T47D (cell line): ENCODE measurements around the gene THTPA.

Source experiments
- DNase-seq, 2 experiments: peaks; one replicate each; pipeline versions ENCODE4 v3.0.0 to v3.0.0-alpha.2; 2011 to 2012; ENCODE audit warnings: low read depth in 1 of 2, low spot score in 1 of 2
- JUND ChIP-seq: IDR thresholded peaks from 2 replicates; pipeline ENCODE4 v1.6.1; 2012; ENCODE audit warnings: low read depth
- in situ Hi-C: cut with HindIII; loops from 2 replicates; pipeline ENCODE4 v1.10.0; 2016; ENCODE audit warnings: low sequenced_read_pairs, low pct_unique_long_range_greater_than_20kb

The THTPA gene

DNA sequence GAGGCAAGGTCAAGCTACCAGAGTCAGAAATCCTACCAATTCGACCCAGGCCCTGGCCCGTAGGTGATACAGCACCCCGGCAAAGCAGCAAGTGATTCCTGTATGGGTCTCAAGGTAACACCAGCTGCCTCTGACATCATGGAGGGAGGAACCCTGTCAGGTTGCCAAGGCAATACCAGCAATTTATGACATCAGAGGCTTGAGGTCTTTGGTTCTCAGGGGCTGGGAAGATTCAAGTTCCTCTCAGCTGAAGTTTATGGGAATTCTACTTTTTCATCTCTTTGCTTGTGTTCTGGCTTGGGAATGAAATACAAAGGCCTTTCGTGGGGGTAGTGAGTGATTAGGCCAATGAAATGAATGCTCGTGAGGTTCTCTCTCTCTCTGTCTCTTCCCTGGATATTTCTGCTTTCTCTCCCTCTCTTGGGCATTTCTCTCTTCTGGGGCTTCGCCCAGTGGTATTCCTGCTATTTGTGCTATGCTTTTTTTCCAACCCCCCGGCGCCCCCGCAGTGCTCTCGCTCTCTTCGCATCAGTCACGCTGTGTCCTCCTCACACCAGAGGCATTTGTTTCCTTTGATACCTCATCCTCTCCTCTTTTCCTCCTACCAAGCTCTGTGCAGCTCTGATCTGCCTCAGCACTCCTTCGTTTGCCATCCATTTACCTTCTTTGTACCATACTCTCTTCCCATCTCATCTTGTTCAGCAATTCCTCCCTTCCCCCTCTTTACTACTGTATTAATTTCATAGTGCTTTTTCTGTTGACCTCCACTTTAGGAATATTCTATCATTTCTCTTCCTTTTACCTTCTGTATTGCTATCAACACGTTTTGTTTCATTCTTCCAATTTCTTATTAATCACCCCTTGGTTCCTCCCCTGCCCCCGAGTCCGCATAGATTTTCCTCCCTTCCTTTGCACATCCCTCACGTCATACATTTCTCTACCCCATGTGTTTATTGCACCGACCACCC is 7.4 kb upstream of the THTPA start:
- in situ Hi-C loops: no loop called here
- no peak for DNase-seq
- TF ChIP-seq JUND: no peak

DNA sequence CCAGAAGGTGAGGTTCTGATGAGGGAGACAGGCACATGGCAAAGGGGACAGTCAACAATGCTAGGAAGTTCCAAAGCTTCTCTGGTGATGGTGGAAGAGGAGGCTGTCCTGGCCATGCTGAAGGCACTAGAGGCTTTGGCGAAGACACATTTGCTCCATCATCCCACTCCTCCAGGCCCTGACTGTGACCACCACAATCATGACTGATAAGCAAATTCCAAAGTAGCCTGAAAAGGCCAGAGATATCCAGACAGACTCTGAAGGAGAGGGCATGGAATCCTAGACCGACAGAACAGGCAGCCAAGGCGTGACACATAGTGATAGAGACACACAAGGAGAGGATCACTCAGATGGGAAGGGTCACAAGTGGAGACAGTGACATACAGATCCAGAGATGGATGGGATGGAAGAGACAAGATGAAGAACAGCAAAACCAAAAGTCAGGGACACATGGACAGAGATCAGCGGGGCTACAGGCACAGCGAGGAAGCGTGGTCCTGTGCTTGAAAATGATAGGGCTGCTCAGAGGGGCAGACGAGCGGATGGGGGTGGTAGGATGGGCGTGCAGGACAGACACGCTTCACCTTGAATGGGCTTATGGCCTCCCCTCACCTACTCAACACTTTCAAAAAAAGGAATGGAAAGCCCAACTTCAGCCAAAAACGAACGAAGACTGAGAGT is 5.8 kb upstream of the THTPA start:
- in situ Hi-C loops: no loop called here
- no peak for TF ChIP-seq JUND
- DNase-seq: no peak

DNA sequence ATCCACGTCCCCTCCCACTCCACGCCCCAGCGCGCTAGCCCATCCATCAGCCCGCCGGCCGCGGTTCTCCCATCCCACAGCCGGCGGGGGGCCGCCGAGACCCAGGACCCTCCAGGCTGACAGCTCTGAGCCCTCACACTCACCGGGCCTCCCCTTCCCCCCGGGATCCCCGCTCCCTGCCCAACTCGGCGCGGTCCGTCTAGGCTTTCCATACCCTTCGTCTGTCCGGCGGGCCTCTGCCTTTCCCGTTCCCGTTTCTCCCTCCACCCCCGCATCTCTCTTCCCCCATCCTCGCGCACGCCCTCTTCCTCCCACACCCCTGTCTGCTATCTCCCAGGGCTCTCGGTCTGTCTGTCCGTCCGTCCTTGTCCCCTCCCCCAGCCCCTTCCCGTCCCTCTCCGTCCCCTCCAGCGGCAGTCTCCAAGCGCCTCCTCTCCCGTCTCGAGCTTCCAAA is 5.2 kb upstream of the THTPA start:
- no peak for DNase-seq
- in situ Hi-C loops: no loop called here

DNA sequence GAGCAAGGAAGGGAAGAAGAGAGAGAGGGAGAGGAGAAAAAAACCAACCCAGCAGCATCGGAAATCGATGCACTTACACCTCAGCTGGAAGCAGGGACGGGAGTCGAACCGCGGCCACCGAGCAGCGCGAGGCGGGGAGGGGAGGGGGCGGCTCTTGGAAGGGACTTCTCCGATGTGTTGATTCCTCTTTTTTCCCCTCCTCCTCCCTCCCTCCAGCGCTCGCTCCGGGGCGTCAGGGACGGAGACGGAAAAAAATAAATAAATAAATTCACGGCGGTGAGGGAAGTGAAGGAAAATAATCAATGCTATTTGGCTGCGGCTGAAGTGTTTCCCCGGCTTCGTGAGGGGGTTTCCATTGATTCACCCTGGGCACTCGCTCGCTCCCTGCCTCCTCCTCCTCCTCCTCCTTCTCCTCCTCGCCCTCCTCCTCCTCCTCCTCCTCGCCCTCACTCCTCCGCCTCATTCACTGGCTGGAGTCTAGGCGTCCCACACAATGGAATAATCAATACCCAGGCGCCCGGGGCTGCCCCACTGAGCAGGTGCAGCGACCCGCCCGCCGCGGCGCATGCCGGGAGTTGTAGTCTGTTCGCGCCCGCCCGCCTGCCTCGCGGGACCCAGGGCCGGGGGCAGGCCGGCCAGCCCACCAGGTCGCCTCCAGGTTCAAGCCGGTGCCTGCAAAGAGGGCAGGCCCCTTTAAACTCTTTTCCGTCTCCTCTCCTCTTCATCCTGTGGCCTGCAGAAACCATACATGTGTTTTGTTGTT is 4.6 kb upstream of the THTPA start, which contains the start of gene ZFHX2:
Gene ZFHX2 (minus strand): TSS at position 500 of the 763 bp plus-strand sequence. CDS start 16,440 bp downstream, outside the sequence.
- TF ChIP-seq JUND: no peak
- in situ Hi-C loops: no loop called here
- peak; percentile 82 to 92 for DNase-seq

More for the DNA sequence above, 5.2 kb upstream of the THTPA start:
- TF ChIP-seq JUND: no peak

DNA sequence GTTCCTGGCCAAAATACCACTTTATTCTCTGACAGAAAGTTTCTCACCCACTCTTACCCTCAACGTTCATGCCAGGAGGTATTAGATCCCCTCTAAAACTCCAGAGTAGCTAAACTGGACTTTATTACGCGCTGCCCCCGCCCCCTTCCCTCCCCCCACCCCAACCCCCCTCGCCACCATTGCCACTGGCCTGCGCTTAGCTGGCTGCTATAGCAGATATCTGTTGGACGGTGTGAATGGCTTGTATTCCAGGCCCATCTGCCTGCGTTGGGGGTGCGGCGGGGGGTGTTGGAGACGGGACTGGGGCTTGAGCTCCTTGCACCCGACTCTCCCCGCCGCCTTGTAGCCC is 564 bp upstream of the THTPA start:
- in situ Hi-C loops: no loop called here
- TF ChIP-seq JUND: no peak
- DNase-seq: no peak

DNA sequence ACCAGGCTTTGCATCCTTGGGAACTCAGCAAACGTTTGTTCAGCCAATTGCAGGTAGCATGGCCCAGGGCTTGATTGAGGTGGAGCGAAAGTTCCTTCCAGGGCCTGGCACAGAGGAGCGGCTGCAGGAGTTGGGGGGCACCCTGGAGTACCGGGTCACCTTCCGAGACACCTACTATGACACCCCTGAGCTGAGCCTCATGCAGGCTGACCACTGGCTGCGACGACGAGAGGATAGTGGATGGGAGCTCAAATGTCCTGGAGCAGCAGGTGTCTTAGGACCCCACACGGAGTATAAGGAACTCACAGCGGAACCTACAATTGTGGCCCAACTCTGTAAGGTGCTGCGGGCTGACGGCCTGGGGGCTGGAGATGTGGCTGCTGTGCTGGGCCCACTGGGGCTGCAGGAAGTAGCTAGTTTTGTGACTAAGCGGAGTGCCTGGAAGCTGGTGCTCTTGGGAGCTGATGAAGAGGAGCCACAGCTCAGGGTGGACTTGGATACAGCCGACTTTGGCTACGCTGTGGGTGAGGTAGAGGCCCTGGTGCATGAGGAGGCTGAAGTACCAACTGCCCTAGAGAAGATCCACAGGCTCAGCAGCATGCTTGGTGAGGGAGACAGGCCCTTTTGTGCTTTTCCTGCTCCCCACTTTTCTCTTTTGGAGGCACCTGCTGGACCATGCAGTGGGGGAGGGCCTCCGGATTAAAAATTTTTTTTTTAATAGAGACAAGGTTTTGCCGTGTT is 799 bp downstream of the THTPA start:
- in situ Hi-C loops: no loop called here
- TF ChIP-seq JUND: no peak
- no peak for DNase-seq

DNA sequence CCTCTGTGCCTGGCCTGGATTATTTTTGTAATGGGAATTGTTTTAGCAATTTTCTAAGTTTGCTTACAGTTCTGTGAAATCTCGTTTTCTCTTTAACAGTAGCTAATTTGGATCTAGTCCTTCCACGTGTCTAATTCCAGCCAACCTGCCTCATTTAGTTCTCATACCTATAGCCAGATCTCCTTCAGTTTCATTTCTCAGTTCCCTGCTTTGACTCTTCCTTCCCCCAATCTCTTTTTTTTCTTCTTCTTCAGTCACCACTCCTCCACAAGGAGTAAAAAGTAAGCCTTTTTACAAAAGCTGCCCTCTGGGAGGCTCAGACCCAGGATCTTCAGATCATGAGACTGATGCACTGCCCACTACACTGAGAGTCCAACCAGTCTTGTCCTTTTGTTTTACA is 1.4 kb downstream of the THTPA start:
- DNase-seq: no peak
- in situ Hi-C loops: no loop called here
- no peak for TF ChIP-seq JUND

DNA sequence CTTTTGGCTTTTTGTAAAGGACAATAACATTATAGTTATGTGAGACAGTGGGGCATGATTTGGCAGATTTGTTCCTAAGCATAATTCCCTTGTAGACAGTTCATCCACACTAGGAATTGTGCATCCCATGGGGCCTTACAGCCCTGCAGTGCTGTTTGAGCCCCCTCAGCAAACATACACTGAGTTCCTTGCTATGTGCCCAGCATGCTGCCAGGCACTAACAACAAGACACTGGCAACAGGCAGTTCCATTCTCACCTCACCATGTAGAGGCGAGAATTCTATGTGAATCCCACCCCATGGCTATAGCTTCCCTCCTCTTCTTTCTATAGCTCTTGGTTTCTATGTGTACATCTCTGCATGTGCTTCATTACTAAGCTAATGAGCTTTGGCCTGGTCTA is 1.9 kb downstream of the THTPA start:
- in situ Hi-C loops: no loop called here
- no peak for DNase-seq
- no peak for TF ChIP-seq JUND

DNA sequence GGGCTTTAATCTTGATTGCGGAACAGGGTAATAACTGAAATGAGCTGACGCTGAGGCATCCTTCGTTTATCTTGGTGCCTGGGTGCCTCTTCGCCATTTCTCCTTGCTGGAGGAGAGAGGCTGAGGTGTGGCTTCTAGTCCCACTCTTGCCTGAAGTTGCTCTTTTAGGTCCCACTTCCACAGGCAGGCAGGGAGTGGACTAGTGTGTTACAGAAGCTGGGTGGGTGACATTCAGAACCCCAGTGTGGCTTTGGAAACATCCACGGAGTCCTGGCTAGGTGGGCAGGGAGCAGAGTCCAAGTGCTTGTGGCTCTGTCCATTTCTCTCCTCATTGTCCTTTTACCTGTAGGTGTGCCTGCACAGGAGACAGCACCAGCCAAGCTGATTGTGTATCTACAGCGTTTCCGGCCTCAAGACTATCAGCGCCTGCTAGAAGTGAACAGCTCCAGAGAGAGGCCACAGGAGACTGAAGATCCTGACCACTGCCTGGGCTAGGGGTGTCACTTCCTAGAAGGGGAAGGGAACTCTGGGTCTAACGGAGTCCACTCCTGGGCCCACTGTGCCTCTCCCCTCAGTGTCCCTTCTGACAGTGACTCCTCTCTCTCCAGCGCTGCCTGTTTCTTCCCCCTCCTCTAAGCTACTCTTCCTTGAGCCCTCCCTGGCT is 2.4 kb downstream of the THTPA start:
- in situ Hi-C loops: no loop called here
- no peak for TF ChIP-seq JUND
- DNase-seq: no peak

DNA sequence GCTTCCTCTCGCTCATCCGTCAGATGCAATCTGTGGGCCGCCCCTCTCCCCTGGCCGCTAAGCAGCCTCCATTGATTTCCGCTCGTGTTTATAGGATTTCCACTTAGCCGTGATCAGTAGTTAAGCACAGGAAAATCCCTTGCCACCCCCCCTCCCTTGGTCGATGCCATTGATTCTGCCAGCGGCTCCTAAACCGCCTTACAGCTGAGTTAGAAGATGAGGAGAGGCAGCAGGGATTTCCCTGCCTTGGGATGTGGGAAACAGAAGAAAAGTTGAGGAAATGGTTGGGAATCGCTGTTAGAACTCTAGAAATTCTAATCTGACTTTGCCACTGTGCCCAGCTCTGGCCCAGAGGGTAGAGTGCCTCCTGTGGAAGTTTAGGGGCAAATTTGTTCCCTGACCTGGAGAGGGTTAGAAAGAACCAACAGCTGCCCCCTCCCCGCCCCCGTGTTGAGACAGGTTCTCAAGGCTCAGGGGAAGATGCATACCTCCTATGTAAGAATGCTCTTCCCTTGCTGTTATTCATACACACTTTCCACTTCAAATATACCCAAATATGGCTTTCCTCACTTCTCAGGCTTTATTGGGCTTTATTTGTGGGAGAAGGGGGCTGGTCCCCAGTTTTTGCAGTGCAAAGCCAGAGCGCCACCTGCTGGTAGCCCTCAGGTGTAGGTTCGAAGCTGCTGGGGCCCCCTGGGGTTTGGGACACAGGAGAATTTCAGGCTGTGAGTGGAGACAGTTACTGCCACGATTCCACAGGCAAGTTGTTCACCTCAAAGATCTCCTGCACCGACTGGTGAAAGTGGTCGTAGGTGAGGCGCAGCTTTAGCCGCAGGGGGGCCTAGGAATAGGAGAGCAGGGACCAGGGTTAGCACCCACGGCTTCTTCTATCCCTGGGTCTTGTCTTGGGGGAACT is 3.2 kb downstream of the THTPA start:
- in situ Hi-C loops: no loop called here
- no peak for TF ChIP-seq JUND
- peak in 1 of 2 experiments; percentile 49 for DNase-seq

DNA sequence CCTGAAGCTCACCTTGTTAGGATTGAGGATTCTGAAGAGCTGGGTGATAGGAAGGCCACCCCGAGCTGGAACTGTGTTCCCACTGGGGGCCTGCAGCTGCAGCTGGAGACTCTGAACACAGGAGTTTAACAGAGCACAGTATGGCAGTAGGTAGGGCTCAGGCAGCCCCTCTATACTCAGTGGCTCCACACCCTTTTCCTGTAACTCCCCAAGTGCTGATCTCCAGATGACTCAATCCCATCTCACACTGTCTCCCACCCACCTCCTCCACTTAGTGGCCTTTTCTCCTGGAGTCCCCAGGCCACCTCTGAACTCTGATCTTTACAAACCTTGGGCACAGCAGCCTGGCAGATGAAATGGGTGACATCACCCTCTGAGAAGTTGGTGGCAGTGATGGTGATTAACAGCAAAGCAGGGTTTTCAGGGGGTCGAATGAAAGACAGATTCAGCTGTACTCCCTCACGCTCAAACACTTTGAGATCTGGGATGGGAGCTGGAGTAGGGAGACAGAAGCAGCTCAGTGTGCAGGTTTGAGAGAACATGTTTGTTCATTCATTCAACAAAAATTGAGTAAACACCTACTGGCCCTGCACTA is 4.0 kb downstream of the THTPA start:
- in situ Hi-C loops: no loop called here
- TF ChIP-seq JUND: no peak
- DNase-seq: no peak
